ENCODE results near the gene ERO1A.

GRCh38 chr14:52683985-52684520 lies 11.3 kb downstream of the ERO1A start:
- no peak for TF ChIP-seq CTCF (conservative IDR thresholded peaks at IDR 0.05)
- TF ChIP-seq EZH2 (IDR thresholded peaks at IDR 0.05; ENCODE audit: low read depth) = no peak
